Endothelial cell (in vitro differentiated cells): ENCODE results near the gene LPIN1. TPM values are rescaled to one million over a fixed set of nuclear protein-coding genes. Genes with fewer than 3 reads are reported as not detected.

ENCODE experiments used
- DNase-seq: peaks from one replicate; pipeline ENCODE4 v3.0.0; 2021; ENCODE audit warnings: low spot score
- H3K27ac Mint-ChIP-seq: one replicate; pipeline ENCODE4 v1.8.0; 2021; ENCODE audit warnings: mixed read lengths, inconsistent platforms; ENCODE audit not compliant: unreplicated experiment
- H3K27me3 Mint-ChIP-seq: one replicate; pipeline ENCODE4 v1.8.0; 2021; ENCODE audit warnings: mild to moderate bottlenecking, moderate library complexity, mixed read lengths, inconsistent platforms; ENCODE audit not compliant: unreplicated experiment
- H3K36me3 Mint-ChIP-seq: one replicate; pipeline ENCODE4 v1.8.0; 2021; ENCODE audit warnings: mild to moderate bottlenecking, low read depth, mixed read lengths, inconsistent platforms; ENCODE audit not compliant: unreplicated experiment
- H3K4me1 Mint-ChIP-seq: one replicate; pipeline ENCODE4 v1.8.0; 2021; ENCODE audit warnings: mild to moderate bottlenecking, mixed read lengths, inconsistent platforms; ENCODE audit not compliant: unreplicated experiment
- H3K4me3 Mint-ChIP-seq: one replicate; pipeline ENCODE4 v1.8.0; 2021; ENCODE audit warnings: mild to moderate bottlenecking, mixed read lengths, inconsistent platforms; ENCODE audit not compliant: unreplicated experiment
- H3K9me3 Mint-ChIP-seq: one replicate; pipeline ENCODE4 v1.8.0; 2021; ENCODE audit warnings: mixed read lengths, inconsistent platforms; ENCODE audit not compliant: unreplicated experiment
- CTCF ChIP-seq: fragments of 200-600 bp; sonication (generic); IDR thresholded peaks from one replicate; pipeline ENCODE4 v1.5.0; 2021; ENCODE audit warnings: antibody characterized with exemption; ENCODE audit not compliant: unreplicated experiment
- total RNA-seq: library from RNA; stranded (reverse); fragmentation: NEBNext Ultra II Directional; extraction: Animal tissue kit (Norgen Biotek cat#: 25700); gene quantifications from one replicate; pipeline ENCODE4 v1.2.1, GENCODE V29; 2021; ENCODE audit not compliant: unreplicated experiment

The LPIN1 gene
- total RNA-seq, 1 donor from 2014 or later: 16.4 TPM

- no peak for DNase-seq
- peaks cover 3% of the 10 kb centered on the region for H3K27me3 Mint-ChIP-seq
- H3K4me1 Mint-ChIP-seq: peaks cover 14% of the 10 kb centered on the region
- H3K36me3 Mint-ChIP-seq: peaks cover 6% of the 10 kb centered on the region
- no peak overlapping the region for H3K4me3 Mint-ChIP-seq
- H3K27ac Mint-ChIP-seq: no peak overlapping the region
- H3K9me3 Mint-ChIP-seq: no peaks in the 10 kb centered on the region
- TF ChIP-seq CTCF: no peak
Observed at GRCh38 chr2:11865378-11865777, 118.9 kb downstream of the LPIN1 start.

- Mint-ChIP-seq H3K36me3 (peaks cover 2% of the 10 kb centered on the region), H3K27me3 (peaks cover 3% of the 10 kb centered on the region), H3K27ac (no peak overlapping the region), H3K4me1 (peaks cover 14% of the 10 kb centered on the region), H3K9me3 (no peaks in the 10 kb centered on the region), H3K4me3 (no peak overlapping the region)
- DNase-seq: no peak
- no peak for TF ChIP-seq CTCF
Observed at GRCh38 chr2:11865805-11866204, 119.4 kb downstream of the LPIN1 start.

GRCh38 chr2:11866358-11867335 lies 120.2 kb downstream of the LPIN1 start:
- no peak overlapping the region for H3K27ac Mint-ChIP-seq
- H3K36me3 Mint-ChIP-seq: no peaks in the 10 kb centered on the region
- peaks cover 3% of the 10 kb centered on the region for H3K27me3 Mint-ChIP-seq
- no peaks in the 10 kb centered on the region for H3K9me3 Mint-ChIP-seq
- no peak for TF ChIP-seq CTCF
- peaks cover 14% of the 10 kb centered on the region for H3K4me1 Mint-ChIP-seq
- H3K4me3 Mint-ChIP-seq: no peak overlapping the region
- no peak for DNase-seq

GRCh38 chr2:11867926-11868325 lies 121.5 kb downstream of the LPIN1 start:
- DNase-seq: no peak
- Mint-ChIP-seq H3K36me3 (no peaks in the 10 kb centered on the region), H3K9me3 (no peaks in the 10 kb centered on the region), H3K27ac (no peak overlapping the region), H3K27me3 (no peaks in the 10 kb centered on the region), H3K4me3 (no peak overlapping the region), H3K4me1 (peaks cover 14% of the 10 kb centered on the region)
- no peak for TF ChIP-seq CTCF

GRCh38 chr2:11869391-11869991 lies 123.1 kb downstream of the LPIN1 start:
- Mint-ChIP-seq H3K27ac (no peak overlapping the region), H3K9me3 (no peaks in the 10 kb centered on the region), H3K36me3 (no peaks in the 10 kb centered on the region), H3K4me3 (no peak overlapping the region), H3K27me3 (no peaks in the 10 kb centered on the region), H3K4me1 (peaks cover 2% of the 10 kb centered on the region)
- TF ChIP-seq CTCF: no peak
- no peak for DNase-seq
